NCI-H187 (cell line): ENCODE results near the gene MYL11.

ENCODE experiments used
- DNase-seq, 2 experiments: peaks; one replicate each; lab custom pipeline; 2025; lab: John Stamatoyannopoulos, UW

MYL11 gene

DNA sequence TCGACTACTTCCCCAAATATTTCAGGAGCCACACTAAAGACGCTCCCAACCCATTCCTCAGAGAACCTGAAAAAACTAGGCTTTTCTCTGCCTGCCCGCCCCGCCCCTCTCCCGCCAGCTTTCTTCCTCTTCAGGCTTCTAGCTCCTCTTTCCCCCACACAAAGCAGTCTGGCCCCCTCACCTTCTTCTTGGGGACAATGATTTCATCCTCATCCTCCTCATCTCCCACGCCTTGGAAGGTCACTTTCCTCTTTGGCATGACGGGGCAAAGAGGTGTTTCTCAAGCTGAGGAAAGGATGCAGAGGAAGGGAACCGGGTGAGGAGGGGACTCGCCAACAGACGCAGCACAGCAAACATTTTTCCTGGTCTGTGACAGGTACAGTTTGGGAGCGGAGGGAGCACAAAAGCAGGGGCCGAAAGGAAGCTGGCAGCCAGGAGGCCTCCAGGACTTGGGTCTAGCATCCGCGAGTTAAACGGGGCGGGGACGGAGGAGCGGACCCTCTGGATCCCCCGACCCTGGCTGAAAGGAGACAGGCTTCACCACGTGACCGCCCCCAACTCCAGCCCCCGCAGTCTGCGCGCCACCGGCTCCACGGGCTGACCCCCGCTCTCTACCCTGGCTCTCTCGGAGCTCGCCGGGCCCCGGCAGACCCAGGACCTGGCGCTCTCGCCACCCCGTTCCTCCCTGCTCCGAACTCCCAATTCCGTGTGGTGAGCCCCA, 20.0 kb upstream of the MYL11 start:
- DNase-seq, result no peak

DNA sequence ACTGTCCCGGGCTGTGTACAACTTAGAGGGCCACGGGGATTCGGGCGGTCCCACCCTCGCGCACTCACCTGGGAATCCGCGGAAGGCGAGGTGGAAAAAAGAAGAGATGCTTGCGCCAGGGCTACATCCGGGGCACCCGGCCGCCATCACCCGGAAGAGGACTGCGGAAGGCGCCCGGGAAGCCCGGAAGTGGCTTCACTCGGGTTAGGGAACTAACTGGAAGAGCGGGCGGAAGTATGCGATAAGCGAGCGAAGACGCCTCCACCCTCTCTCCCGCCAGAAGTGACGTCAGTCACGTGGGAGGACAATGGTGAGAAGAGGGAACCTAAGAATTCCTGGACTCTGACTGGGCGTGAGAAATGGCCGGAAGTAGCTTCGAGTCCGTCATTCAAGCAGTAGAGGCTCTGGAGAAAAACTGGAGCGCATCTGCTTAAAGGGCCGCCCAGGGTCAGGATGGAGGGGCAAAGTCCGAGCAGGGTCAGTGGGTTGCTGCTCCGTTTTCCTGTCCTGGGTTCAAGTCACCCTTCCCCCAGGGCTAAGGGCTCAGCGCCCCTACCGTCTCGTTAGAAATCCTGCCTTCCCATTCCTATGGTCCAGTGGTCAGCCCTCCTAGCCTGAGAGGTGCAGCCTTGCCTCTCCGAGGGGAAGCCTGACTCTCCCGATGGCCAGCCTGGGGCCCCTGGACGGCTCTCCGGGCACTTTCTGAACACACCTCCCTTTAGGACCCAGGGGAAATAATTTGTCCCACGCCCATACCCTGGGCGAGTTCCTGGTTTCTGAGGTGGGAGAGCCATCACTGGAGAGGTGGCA, 19.3 kb upstream of the MYL11 start, which contains the start of gene CD2BP2:
Gene CD2BP2 (minus strand): TSS at position 165 of the 810 bp plus-strand sequence. CDS start 627 bp downstream, outside the sequence.
- DNase-seq, result peak; percentile 74 to 86

DNA sequence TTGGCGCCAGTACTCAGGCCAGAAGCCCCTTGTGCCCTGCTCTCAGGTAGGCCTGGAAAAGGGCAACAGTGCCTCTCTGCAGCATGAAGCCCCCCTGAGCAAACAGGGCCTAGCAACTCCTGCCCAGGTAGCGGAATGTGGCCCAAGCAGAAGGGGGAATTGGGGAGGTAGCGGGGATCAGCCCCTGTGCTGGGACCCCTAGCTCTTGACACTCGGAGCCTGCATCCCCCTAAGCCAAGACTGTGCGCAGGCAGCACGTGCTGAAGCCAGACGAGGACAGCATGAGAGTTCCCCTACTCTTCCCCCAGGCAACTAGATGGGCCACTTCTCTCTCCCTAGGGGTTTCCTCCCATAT, 18.7 kb upstream of the MYL11 start:
- DNase-seq, result no peak

DNA sequence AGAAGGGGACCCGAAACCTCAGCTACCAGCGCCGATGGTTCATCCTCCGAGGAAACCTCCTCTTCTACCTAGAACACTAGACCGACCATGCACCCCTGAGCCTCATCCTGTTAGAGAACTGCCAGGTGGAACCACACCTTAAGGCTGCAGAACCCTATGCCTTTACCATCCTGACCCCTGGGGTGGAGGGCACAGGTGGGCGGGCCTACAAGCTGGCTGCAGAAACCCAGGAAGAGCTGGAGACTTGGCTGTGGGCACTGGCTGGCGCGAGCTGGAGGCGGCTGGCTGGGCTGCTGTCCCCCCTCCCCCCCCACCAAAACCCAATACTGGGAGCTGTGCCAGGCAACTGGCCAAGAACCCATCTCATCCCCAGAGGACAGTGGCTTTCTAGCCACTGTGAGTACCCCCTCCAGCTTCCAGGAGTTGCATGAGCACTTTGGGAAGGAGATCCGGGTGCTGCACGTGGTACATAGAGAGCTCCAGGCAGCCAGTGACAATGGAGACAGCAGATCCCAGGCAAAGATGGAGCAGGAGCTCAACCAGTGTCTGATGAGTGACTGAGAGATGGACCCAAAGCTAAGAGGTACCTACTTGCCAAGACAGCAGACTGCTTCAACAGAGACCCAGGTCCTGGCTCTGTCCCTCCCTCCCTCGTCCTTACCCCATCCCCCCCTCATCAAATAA, 18.1 kb upstream of the MYL11 start:
- DNase-seq, result no peak

DNA sequence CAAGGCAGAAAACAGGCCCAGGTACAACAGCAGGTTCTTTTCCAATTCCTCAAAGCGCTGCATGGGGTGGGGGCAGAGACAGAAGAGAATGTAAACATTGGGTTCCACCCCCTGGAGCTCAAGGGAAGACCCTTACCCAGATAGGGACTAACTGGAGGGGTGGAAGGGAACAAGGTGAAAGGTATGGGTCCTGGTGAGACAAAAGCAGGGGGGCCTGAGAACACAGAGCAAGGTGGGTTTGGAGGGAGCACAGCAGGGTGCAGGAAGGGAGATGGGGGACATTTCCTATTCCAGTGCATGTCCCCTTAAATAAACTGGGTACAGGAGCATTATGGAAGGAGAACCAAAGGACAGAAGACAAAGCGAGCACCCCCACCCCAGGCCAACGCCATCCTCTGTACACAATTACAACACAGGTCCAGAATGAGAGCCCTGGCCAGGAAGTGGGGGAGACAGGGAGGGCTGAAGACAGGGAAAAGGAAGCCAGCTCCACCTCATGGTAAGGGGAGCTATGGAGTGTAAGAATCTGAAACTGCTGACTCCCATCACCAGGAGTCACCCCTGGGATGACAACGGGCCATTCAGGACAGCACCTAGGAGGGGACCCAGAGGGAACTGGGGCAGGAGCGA, 17.4 kb upstream of the MYL11 start:
- no peak for DNase-seq

DNA sequence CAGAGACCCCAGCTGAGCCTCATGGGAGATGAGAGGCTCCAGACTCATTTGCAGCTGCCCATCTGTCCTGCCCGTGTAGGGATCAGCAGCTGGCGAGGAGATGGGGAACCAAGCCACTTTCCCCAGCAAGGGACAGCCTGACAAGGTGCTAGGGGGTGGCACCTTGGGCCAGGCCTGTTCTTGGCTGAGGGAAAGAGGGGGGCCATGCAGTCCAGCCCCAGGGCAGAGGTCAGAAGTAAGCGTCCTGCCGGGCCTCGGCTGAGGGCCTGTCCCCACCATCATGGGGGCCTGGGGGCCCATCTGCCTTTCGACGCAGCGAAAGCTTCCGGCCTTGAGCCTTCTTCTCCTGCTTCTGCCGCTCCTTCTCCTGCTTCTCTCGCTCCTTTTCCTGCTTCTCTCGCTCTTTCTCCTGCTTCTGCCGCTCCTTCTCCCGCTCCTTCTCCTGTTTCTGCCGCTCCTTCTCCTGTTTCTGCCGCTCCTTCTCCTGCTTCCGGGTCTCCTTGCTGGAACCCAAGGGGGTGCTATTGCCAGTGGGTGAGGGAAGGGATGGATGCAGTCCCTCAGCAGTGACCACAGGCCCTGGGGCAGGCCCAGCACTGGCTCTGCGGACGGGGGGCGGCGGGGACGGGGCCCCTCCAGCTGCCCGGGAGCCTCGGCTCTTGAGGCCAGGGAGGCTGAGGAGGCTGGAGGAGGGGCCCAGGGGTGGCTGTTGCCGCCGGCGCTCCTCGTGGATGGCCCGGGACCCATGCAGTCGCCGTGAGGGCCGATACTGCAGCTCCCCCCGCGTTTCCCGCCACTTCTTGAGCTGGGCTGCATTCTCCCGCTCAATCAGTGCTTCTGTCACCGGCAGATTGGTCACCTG, 16.7 kb upstream of the MYL11 start:
- DNase-seq, result no peak

DNA sequence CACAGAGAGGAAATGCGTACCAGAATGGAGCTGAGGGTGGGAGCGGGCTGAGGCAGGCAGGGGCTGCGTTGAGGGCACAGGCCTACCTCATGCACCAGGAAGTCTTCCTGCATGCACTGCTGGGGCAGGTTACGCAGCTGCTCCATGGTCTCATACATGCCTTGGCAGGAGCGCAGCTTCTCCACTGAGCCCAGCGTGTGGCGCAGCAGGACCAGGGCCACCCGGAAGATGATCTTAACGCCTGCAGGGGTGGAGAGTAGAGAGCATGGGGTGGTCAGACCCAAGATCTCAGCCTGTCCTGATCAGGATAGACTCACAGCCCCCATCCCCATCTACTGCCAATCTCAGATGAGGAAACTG, 16.0 kb upstream of the MYL11 start:
- no peak for DNase-seq

DNA sequence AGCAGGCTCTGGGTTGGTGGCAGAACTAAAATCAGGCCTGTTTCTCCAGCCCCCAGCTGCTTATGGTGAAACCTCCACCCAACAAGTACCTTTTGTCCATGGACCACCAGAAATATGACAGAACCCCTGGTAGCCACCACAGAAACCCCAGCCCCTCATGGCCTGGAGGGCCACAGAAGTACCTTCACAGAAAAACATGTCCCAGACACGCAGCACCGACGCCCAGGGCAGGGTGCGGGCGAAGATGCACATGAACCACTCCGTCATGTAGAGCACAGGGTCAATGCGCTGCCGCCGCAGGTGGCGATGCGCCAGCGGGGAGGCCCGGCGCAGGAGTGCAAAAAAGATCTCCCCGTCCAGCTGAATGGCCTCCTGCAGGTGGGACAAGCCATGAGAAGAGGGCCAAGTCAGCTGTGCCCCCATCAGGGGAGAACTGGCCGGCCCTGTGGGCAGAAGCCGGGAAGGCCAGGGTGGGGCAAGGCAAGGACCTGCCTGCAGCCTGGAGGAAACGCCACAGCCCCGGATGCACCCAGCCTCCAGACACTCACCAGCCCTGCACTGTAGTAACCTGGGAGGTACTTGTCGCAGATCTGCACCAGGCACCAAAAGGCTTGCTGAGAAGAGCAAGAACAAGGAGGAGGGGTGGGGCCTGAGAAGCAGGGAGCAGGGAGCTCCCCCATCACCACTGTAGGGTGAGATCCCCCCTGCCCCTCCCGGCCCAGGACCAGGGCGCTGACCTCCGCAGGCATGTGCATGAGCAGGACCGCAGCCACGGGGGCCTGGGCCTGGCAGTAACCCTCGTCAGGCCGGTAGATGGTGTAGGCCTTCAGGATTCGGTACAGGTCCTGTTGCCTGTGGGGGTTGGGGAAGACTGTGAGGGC, 15.4 kb upstream of the MYL11 start:
- DNase-seq, result no peak

DNA sequence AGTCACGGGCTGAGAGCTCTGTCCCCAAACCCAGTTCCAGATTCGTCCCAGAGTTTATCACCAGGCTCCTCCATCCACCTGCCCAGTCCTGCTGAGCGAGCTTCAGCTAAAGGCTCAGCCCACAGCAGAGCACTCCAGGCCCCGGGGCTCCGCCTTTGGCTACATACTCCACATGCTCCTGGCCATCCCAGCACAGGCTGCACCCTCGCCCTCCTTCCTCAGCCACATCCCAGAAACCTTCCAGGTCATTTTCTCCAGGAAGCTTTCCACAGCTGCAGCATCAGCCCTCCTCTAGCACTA, 14.8 kb upstream of the MYL11 start:
- no peak for DNase-seq

DNA sequence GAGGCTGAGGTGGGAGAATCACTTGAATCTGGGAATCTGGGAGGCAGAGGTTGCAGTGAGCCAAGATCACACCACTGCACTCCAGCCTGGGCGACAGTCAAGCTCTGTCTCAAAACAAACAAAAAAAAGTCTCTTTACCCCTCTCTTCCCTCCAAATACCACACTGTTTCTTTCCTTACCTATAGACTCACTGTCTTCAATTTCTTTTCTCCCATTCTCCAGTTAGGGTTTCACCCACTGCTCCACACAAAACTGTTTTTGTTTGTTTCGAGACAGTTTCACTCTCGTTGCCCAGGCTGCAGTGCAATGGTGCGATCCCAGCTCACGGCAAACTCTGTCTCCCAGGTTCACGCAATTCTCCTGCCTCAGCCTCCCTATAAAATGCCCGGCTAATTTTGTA, 13.4 kb upstream of the MYL11 start:
- DNase-seq, result no peak

DNA sequence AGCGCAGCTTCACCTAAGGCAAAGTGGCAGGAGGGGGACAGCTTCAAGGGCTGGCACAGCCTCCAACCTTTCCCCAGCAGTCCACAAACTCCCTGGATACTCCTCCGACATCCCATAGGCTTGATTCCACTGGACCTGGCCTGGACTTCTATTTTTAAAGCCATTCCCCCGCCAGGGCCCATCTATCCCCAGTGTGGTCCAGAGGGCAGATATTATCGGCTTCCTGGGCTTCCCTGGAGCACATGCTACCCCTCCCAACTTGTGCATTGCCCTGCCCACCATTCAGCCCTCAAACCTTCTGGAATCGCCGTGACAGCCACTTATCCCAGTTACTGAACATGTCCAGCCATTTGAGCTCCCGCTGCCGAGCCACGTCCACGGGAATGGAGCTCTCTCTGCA, 9.4 kb upstream of the MYL11 start:
- no peak for DNase-seq

DNA sequence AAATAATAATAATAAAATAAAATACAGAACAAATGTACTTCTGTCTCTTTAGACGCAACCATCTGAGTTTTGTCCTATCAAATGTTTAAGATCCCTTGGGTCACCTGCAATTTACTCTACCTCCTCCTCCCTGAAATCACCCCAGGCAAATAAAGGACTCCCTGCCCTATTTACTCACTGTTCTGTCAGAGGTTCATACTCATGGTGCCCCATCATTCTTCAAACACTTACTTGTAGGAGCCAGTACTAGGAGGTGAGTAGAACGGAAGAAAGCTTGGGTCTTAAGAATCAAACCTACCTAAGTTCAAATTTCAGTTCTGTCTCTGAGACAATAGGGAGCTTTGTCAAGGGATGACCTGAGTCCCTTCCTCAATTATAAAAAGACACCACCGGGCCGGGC, 8.1 kb upstream of the MYL11 start:
- no peak for DNase-seq

DNA sequence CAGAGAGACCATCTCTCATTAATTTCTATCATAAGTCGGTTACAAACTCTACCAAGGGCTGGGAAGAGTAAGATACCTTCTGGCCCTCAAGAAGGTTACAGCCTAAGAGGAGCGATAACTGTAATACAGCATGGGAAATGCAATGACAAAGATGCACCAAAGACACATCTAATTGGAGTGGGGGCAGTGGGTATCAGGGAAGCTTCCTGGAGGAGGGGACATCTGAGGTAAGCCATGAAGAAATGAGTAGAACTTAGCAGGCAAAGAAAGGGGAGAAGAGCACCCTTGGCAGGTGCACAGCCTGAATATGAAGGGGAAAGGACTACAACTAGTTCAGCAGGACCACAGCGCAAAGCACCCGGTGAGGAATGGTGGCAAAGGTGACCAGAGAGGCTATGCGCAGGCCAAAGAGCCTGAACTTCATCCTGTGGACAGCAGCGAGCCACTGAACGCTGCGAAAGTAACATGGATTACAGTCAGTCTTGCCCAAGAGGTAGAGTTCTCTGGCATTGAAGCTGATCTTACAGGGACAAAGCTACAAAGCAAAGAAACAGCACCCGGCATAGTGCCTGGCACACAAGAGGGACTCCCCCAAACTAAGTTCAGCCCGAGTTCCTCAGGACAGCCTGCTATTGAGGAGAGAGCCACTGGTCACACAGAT, 7.1 kb upstream of the MYL11 start:
- no peak for DNase-seq

DNA sequence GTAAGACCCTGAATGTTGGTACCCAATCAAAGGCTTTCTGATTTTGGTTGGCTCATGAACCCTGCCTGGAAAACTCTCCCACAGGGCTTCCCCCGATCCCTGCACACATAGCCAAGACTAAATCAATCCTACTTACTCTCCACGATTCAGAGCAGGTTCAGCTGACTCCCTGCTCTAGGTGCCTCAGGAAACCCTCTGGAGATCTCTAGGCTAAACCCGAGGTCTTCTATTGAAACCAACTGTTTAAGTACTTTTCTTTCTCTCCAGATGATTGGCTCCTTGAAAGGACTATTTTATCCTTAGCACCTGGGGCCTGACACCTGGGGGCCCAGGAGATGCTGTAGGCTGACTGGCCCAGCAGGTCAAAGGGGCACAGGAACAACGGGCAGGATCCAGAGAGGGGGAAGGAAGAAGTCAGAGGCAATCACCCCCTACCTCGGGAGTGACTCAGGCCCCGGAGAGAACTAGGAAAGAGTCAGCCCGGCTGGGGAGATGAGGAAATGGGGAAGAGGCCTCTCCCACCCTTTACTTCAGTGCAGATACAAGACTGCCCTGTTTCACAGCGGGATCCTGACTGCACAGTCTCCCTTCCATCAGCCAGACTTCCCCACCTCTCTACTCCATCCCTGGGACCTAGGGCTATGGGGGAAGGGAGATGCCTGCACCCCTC, 6.3 kb upstream of the MYL11 start:
- no peak for DNase-seq

DNA sequence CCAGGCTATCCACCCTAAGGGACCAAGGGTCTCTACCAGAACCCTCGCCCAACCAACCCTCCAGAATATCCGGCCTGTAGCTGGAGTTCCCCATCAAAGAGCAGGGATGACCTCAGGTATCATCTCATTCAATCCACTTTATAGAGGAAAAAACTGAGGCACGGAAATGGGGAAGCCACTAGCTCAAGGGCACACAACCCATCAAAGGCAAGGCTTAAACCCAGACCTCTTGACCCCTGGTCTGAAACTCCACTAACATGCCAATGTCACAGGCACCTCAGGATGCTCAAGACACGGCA, 5.9 kb upstream of the MYL11 start:
- no peak for DNase-seq

DNA sequence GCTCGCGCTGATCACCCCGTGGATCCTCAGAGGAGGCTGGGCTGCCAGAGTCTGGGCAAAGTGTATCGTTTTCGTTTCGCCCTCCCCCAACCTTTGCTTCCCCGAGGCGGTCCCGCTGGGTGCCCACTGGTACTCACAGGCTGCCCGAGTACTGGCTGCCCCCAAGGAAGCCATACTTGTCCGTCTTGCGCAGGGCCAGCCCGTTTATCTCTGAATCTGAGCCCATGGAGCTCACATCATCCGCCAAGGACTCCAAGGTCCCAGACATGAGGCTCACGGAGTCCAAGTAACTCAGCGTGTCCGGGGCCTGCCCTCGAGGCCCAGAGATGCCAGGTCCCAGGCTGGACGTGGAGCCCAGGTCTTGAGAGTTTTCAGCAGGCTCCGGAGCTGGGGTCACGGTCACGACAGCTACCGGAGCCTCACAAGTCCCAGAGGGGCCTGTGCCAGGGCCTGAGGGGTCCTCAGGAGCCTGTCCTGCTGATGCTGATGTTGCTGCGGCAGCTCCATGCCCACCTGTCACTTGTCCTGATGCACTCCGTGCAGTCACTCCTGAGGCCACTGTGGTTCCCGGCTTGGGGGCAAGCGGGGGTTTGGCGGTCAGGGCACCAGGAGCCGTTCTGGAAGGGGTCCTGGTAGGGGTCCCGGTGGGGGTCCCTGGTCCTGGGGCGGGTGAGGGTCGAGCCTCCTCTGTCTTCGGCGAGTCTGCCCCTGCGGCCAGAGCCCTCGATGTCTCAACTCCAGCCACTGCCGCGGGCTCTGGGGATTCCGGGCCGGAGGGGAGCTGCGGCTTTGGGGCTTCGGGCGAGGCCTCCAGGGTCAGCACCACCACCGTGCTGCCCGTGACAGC, 5.3 kb upstream of the MYL11 start:
- no peak for DNase-seq

DNA sequence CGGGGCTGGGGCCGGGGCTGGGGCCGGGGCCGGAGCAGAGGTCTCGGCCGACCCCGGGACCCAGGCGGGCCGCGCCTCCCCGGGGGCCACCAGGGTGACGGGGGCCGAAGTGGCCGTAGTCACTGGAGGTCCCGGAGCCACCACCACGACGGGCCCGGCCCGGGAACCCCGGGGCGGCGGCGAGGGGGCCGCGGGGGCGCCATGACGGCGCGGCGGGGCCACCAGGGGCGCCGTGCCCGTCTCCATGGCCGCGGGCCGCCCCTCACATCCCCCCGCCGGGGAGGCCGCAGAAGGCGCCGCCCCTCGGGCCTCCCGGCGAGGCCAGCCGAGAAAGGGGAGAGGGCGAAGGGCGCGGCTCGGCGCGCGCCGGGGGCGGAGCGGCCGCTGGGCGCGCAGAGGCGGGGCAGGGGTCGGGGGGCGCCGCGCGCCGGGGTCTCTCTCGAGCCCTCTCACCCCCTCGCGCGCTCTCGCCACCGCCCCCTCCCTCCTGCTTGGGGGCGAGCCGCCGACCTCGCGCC, 4.6 kb upstream of the MYL11 start:
- DNase-seq, result no peak

DNA sequence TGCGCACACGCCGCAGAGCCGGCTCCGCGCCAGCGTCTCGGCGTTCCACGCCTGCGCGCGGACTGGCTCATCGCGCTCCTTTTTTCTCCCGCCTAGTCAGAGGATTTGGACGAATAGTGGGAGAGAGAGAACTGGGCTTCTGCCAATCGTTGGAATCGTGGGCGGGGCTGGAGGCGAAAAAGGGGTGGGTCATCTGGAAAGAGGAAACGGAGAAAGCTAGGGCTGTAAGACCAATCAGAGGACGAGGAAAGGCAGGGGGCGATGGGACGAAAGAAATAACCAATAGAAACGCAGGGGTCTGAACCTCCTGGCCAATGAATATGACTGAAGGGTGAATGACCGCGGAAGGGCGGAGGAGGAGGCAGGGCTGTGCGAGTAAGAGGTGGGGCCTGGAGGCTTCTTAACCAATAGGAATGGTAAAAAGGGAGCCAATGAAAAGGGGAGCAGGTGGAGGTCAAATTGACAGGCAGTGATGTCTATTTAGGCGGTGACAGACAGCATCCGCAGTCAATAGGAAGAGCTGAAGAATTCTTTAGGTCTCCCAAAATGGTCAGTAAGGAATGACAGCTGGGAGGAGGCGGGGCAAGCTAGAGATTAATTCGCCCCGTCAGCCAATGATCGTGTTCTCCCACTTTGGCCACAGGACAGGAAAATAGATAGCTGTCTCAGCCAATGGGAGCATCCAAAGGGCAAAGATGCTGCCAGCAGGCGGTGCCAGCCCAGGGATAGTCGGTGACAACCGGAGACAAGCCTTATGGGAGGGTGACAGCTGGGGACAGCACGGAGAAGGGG, 4.0 kb upstream of the MYL11 start, which contains the start of gene TBC1D10B:
Gene TBC1D10B (minus strand): TSS at position 39 of the 792 bp plus-strand sequence. CDS start 311 bp downstream, outside the sequence.
- peak; percentile 98 for DNase-seq
